OCI-LY7 (cell line): Measurements from ENCODE around the gene UNC5A.

Source experiments
- EZH2phosphoT487 ChIP-seq: fragments of 200-600 bp; sonication (generic); IDR thresholded peaks from 2 replicates; pipeline ENCODE4 v1.6.1; 2018; ENCODE audit warnings: low read depth, borderline replicate concordance, mild to moderate bottlenecking, mixed run types, antibody characterized with exemption, low read length, moderate library complexity, mixed read lengths
- TF ChIP-seq, protein P1 (sequence below): fragments of 200-600 bp; sonication (generic); conservative IDR thresholded peaks from 2 replicates; pipeline ENCODE4 v1.5.1; 2014; ENCODE audit warnings: mild to moderate bottlenecking, antibody characterized with exemption, low read length, moderate library complexity, mixed read lengths

- TF ChIP-seq, protein P1, sequence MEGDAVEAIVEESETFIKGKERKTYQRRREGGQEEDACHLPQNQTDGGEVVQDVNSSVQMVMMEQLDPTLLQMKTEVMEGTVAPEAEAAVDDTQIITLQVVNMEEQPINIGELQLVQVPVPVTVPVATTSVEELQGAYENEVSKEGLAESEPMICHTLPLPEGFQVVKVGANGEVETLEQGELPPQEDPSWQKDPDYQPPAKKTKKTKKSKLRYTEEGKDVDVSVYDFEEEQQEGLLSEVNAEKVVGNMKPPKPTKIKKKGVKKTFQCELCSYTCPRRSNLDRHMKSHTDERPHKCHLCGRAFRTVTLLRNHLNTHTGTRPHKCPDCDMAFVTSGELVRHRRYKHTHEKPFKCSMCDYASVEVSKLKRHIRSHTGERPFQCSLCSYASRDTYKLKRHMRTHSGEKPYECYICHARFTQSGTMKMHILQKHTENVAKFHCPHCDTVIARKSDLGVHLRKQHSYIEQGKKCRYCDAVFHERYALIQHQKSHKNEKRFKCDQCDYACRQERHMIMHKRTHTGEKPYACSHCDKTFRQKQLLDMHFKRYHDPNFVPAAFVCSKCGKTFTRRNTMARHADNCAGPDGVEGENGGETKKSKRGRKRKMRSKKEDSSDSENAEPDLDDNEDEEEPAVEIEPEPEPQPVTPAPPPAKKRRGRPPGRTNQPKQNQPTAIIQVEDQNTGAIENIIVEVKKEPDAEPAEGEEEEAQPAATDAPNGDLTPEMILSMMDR = no peak
- no peak for TF ChIP-seq EZH2phosphoT487
Observed at GRCh38 chr5:176863041-176863764, 52.8 kb downstream of the UNC5A start.
